HepG2 (cell line): ENCODE data around the gene TANGO2. TPM values are rescaled to one million over a fixed set of nuclear protein-coding genes. Genes with fewer than 3 reads are reported as not detected.

Experiments used
- ATF2 ChIP-seq: sonication (generic); formaldehyde crosslinking; IDR thresholded peaks from 2 replicates; pipeline ENCODE4 v1.4.0; 2020; ENCODE audit warnings: missing genetic modification reagents
- ATF7-NPFF ChIP-seq: sonication (generic); formaldehyde crosslinking; IDR thresholded peaks from 2 replicates; pipeline ENCODE4 v1.8.1; 2023; ENCODE audit warnings: mild to moderate bottlenecking, low read depth, missing genetic modification reagents, moderate library complexity
- ETS1 ChIP-seq: sonication (generic); formaldehyde crosslinking; IDR thresholded peaks from 2 replicates; pipeline ENCODE4 v1.4.0; 2020; ENCODE audit warnings: missing genetic modification reagents
- HINFP ChIP-seq: sonication (generic); formaldehyde crosslinking; IDR thresholded peaks from 2 replicates; pipeline ENCODE4 v1.4.0; 2020; ENCODE audit warnings: low read depth, mild to moderate bottlenecking, missing genetic modification reagents
- MTA3 ChIP-seq: sonication (generic); formaldehyde crosslinking; IDR thresholded peaks from 2 replicates; pipeline ENCODE4 v1.4.0; 2020; ENCODE audit warnings: missing genetic modification reagents
- NFATC3 ChIP-seq: sonication (generic); formaldehyde crosslinking; IDR thresholded peaks from 2 replicates; pipeline ENCODE4 v1.5.1; 2020; ENCODE audit warnings: mild to moderate bottlenecking, missing genetic modification reagents
- NFRKB ChIP-seq: fragments of 450-650 bp; IDR thresholded peaks from 2 replicates; pipeline ENCODE4 v1.6.1; 2017
- PHB2 ChIP-seq: fragments of 450-650 bp; IDR thresholded peaks from 2 replicates; pipeline ENCODE4 v1.6.1; 2018; ENCODE audit not compliant: partially characterized antibody
- POLR2G ChIP-seq: fragments of 200-400 bp; formaldehyde crosslinking; IDR thresholded peaks from 2 replicates; pipeline ENCODE4 v1.6.1; 2018; ENCODE audit warnings: mild to moderate bottlenecking, low read depth, low read length, moderate library complexity
- PRMT3 ChIP-seq: sonication (generic); formaldehyde crosslinking; IDR thresholded peaks from 2 replicates; pipeline ENCODE4 v1.8.1; 2022; ENCODE audit warnings: low read depth, mild to moderate bottlenecking, moderate library complexity, missing genetic modification reagents, borderline replicate concordance
- STAG1 ChIP-seq: sonication (generic); formaldehyde crosslinking; IDR thresholded peaks from 2 replicates; pipeline ENCODE4 v1.4.0; 2020; ENCODE audit warnings: missing genetic modification reagents
- ZHX2 ChIP-seq, 2 experiments: sonication (generic) in 1 of 2; formaldehyde crosslinking in 1 of 2; IDR thresholded peaks; 2 replicates each; pipeline versions ENCODE4 v1.6.1 to v1.9.0; 2014 to 2022; ENCODE audit warnings: antibody characterized with exemption in 1 of 2, borderline replicate concordance in 1 of 2, inconsistent platforms in 1 of 2, low read depth in 1 of 2, missing genetic modification reagents in 1 of 2
- ZKSCAN8 ChIP-seq: IDR thresholded peaks from 2 replicates; pipeline ENCODE4 v1.6.1; 2016; ENCODE audit warnings: borderline replicate concordance, missing genetic modification reagents, missing compliant biosample characterization
- ZNF143 ChIP-seq: sonication (generic); formaldehyde crosslinking; IDR thresholded peaks from 2 replicates; pipeline ENCODE4 v1.4.0; 2020; ENCODE audit warnings: missing genetic modification reagents
- ZNF382 ChIP-seq: sonication (generic); formaldehyde crosslinking; IDR thresholded peaks from 2 replicates; pipeline ENCODE4 v1.5.0; 2020; ENCODE audit warnings: missing genetic modification reagents, mild to moderate bottlenecking, borderline replicate concordance
- ZNF446 ChIP-seq: sonication (generic); formaldehyde crosslinking; IDR thresholded peaks from 2 replicates; pipeline ENCODE4 v1.5.0; 2020; ENCODE audit warnings: mild to moderate bottlenecking, missing genetic modification reagents
- ZUFSP ChIP-seq: sonication (generic); formaldehyde crosslinking; IDR thresholded peaks from 2 replicates; pipeline ENCODE4 v1.9.0; 2021; ENCODE audit warnings: missing genetic modification reagents, mild to moderate bottlenecking, borderline replicate concordance
- polyA plus RNA-seq, 8 experiments: library from polyadenylated mRNA; depleted of rRNA in 3 of 8; stranded (reverse) in 7 of 8; unstranded in 1 of 8; fragments of >200 nt; fragmentation: Illumina TruSeq in 4 of 8; extraction: Trizol in 4 of 8; gene quantifications; 2 replicates each; pipeline versions ENCODE4 v1.2.1 to v1.2.3, GENCODE V29; 2011 to 2016; ENCODE audit warnings: low read depth in 4 of 8, missing spikeins in 1 of 8, mixed read lengths in 1 of 8; ENCODE audit not compliant: insufficient read depth in 1 of 8
- total RNA-seq, 5 experiments: library from RNA; depleted of rRNA; stranded (reverse); fragments of >200 nt; fragmentation: Illumina TruSeq; extraction: Trizol; gene quantifications; 2 replicates each; pipeline ENCODE4 v1.2.3, GENCODE V29; 2016; ENCODE audit warnings: low read depth in 1 of 5

The TANGO2 gene
- total and polyA plus RNA-seq, 2 of the 13 experiments (the other 11 are each of a cell fraction or from before 2014, with no cell fraction given) = 12.9 to 14.8 TPM

- peak; percentile 74 for TF ChIP-seq ZHX2 (IDR thresholded peaks at IDR 0.05; ENCODE audit: low read depth)
- no peak; the same call in 1 of the 2 replicates for TF ChIP-seq ZHX2 (CRISPR knock-in tag; IDR thresholded peaks at IDR 0.05; ENCODE audit: borderline replicate concordance)
- no peak for TF ChIP-seq MTA3
- peak; percentile 86 for TF ChIP-seq ATF2
- peak; percentile 95 for TF ChIP-seq ZNF143
- no peak for TF ChIP-seq STAG1
- TF ChIP-seq PRMT3 (CRISPR knock-in tag) = no peak
- TF ChIP-seq HINFP (CRISPR knock-in tag) = peak; percentile 56; the same call in 1 of the 2 replicates
- TF ChIP-seq NFATC3 (CRISPR knock-in tag) = no peak
- no peak for TF ChIP-seq ZNF446 (CRISPR knock-in tag)
- TF ChIP-seq ZNF382 = no peak
- no peak for TF ChIP-seq ZUFSP (CRISPR knock-in tag)
- TF ChIP-seq ETS1 (CRISPR knock-in tag) = peak; percentile 78; the same call in 1 of the 2 replicates
- TF ChIP-seq PHB2 = no peak
- TF ChIP-seq ZKSCAN8 (CRISPR knock-in tag) = peak; percentile 76; the same call in 1 of the 2 replicates
- peak; percentile 94 for TF ChIP-seq POLR2G
- TF ChIP-seq ATF7-NPFF (CRISPR knock-in tag) = peak; percentile 97; the same call in 1 of the 2 replicates
- no peak for TF ChIP-seq NFRKB
Measured at GRCh38 chr22:20079745-20080444, 59.0 kb downstream of the TANGO2 start, which contains the start of gene DGCR8 (continued).
